GM12872 (cell line): ENCODE results near the gene HS6ST3.

ENCODE experiments used
- TF ChIP-seq, protein P1 (sequence below): IDR thresholded peaks from 3 replicates; pipeline ENCODE4 v1.5.1; 2011; ENCODE audit warnings: low read depth, mild to moderate bottlenecking, low read length, moderate library complexity; ENCODE audit not compliant: insufficient read depth

HS6ST3 gene

DNA sequence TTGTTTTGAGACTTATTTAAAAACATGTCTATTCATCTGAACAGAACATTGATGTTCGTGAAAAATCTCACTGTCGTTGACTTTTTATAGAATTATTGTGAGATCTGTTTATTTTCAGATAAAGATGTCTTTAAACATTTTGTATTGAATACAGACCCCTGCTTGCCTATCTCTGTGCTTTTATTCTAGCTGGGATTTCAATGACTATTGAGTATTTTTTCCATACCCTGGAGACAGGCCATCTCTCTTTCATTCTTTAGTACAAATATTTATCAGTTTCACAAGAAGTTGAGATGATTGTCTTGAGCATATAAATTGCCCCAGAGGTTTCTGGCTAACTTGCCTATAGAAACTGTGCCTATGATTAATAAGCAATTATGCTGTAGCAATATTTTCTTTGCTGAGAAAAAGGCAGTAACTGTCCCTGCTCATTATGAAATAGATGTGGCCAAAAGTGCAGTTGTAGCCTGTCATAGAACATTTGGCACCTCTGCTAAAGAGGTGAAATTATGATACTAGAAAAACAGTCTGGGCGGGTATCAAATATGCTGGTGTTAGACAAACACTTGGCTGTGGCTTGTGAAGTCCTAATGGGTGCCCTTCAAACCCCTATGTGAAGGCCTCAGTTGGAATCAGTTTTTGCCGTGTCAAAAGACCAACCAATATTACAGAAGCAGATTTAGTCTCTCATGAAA lies 360.6 kb downstream of the HS6ST3 start:
- TF ChIP-seq, protein P1, sequence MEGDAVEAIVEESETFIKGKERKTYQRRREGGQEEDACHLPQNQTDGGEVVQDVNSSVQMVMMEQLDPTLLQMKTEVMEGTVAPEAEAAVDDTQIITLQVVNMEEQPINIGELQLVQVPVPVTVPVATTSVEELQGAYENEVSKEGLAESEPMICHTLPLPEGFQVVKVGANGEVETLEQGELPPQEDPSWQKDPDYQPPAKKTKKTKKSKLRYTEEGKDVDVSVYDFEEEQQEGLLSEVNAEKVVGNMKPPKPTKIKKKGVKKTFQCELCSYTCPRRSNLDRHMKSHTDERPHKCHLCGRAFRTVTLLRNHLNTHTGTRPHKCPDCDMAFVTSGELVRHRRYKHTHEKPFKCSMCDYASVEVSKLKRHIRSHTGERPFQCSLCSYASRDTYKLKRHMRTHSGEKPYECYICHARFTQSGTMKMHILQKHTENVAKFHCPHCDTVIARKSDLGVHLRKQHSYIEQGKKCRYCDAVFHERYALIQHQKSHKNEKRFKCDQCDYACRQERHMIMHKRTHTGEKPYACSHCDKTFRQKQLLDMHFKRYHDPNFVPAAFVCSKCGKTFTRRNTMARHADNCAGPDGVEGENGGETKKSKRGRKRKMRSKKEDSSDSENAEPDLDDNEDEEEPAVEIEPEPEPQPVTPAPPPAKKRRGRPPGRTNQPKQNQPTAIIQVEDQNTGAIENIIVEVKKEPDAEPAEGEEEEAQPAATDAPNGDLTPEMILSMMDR = no peak

GRCh38 chr13:96454466-96454865 lies 364.6 kb downstream of the HS6ST3 start:
- TF ChIP-seq, protein P1 = no peak

GRCh38 chr13:96460609-96461008 lies 370.7 kb downstream of the HS6ST3 start:
- TF ChIP-seq, protein P1 = no peak

GRCh38 chr13:96473526-96474180 lies 383.7 kb downstream of the HS6ST3 start:
- TF ChIP-seq, protein P1 = no peak

DNA sequence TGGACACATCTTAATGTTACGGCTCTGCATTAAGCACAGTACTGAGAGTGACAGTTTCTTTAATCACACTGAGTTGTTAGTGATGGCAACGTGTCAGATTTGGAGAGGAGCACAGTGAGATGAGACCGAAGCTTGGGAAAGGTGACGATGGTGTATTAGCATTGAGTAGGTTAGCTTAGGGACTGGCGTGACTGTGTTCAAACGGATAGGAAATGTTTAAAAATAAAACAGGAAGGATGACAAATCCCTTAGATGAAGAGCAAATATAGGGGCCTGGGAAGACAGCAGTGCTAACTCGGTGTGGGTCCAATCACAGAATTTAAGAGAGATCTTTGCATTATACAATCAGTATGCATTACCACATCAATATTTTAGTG lies 384.3 kb downstream of the HS6ST3 start:
- TF ChIP-seq, protein P1 = no peak

GRCh38 chr13:96475103-96475502 lies 385.2 kb downstream of the HS6ST3 start:
- TF ChIP-seq, protein P1 = no peak

DNA sequence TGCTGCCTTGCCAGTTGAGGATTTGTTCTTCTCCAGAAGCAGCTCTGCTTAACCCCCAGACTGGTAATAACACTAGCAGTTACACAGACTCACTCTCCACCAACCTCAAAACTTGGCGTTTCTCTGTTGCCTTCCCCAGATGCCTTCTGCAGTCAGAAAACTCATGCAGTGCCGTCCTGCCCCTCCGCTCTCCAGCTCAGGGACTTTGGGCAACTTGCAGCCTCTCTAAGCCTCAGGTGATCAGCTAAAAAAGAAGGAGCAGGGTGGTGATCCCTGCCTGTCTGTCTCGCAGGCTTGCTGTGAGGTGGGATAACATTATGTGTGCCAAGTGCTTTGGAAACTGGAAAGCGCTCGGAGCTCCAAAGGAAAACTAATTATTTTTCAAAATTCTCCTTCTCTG lies 391.6 kb downstream of the HS6ST3 start:
- TF ChIP-seq, protein P1 = no peak
